Lung (tissue), 12 donors: ENCODE results near the gene FAXDC2. TPM values are rescaled to one million over a fixed set of nuclear protein-coding genes. Genes with fewer than 3 reads are reported as not detected.
A peak's percentile ranks its signal among the peaks of the same experiment; 100 is the strongest.

Source experiments
- ATAC-seq: fragments of 200-7000 bp; cut with Tn5 transposase; one replicate; pipeline ENCODE4 v1.9.1; 2020; ENCODE audit warnings: moderate number of reproducible peaks; ENCODE audit not compliant: insufficient read depth, low FRiP score
- DNase-seq, 3 donors: peaks; one replicate each; pipeline ENCODE4 v3.0.0-alpha.2; 2013 to 2017
- H3K27ac ChIP-seq, 2 donors: one replicate each; pipeline ENCODE4 v1.5.1; 2013; ENCODE audit warnings: mild to moderate bottlenecking in 2 of 2, moderate library complexity in 2 of 2, control low read depth in 1 of 2, inconsistent platforms in 1 of 2, low read depth in 1 of 2, low read length in 1 of 2
- H3K27me3 ChIP-seq, 3 donors: one replicate each; pipeline ENCODE4 v1.5.1; 2013; ENCODE audit warnings: low read length in 2 of 3; ENCODE audit not compliant: control insufficient read depth in 3 of 3, insufficient read depth in 3 of 3
- H3K36me3 ChIP-seq, 4 donors: one replicate each; pipeline ENCODE4 v1.5.1; 2013; ENCODE audit warnings: low read length in 4 of 4, mild to moderate bottlenecking in 1 of 4, moderate library complexity in 1 of 4; ENCODE audit not compliant: control insufficient read depth in 4 of 4, insufficient read depth in 4 of 4
- H3K4me1 ChIP-seq, 5 donors: one replicate each; pipeline ENCODE4 v1.5.1; 2013; ENCODE audit warnings: low read length in 5 of 5, mild to moderate bottlenecking in 2 of 5, moderate library complexity in 1 of 5; ENCODE audit not compliant: control insufficient read depth in 5 of 5, insufficient read depth in 5 of 5
- H3K4me3 ChIP-seq: one replicate; pipeline ENCODE4 v1.5.1; 2013; ENCODE audit warnings: mild to moderate bottlenecking, control low read depth, moderate library complexity
- H3K9ac ChIP-seq, 2 donors: one replicate each; pipeline ENCODE4 v1.5.1; 2013; ENCODE audit warnings: low read length in 2 of 2, control low read depth in 1 of 2; ENCODE audit not compliant: insufficient read depth in 1 of 2
- H3K9me3 ChIP-seq, 4 donors: one replicate each; pipeline ENCODE4 v1.5.1; 2013; ENCODE audit warnings: low read length in 3 of 4, mild to moderate bottlenecking in 1 of 4, moderate library complexity in 1 of 4; ENCODE audit not compliant: control insufficient read depth in 4 of 4, insufficient read depth in 3 of 4
- CTCF ChIP-seq: IDR thresholded peaks from 2 replicates; pipeline ENCODE4 v1.5.1; 2012; ENCODE audit warnings: mild to moderate bottlenecking; ENCODE audit errors: control extremely low read depth, extremely low read depth
- WGBS, 2 donors: extraction: QIAGEN DNeasy Blood & Tissue Kit; methylation state at CpG; one replicate each; pipeline ENCODE4 v1.1.7; 2013; 5-methylcytosine and 5-hydroxymethylcytosine counted together
- polyA plus RNA-seq, 2 donors: library from polyadenylated mRNA; stranded (reverse); fragments of 200-250 nt; gene quantifications; one replicate each; pipeline ENCODE4 v1.2.1, GENCODE V29; 2013
- total RNA-seq, 2 donors: library from RNA; depleted of rRNA in 1 of 2; stranded (reverse); fragments of >200 nt in 1 of 2; gene quantifications; one replicate each; pipeline ENCODE4 v1.2.1, GENCODE V29; 2014 to 2021
- donor health status: control.
- donor health status: control.
- donor health status: Bipolar disorder and iron deficiency.
- donor health status: healthy.
- donor health status: DM: yes; HTN: yes; CAD: no.

The FAXDC2 gene
- total and polyA plus RNA-seq, 4 donors: 11.1 to 37.5 (median 17.1) TPM

- H3K4me1 ChIP-seq: peaks cover 0 to 2% (median 0%) of the 10 kb centered on the region in 5 donors
- peaks cover 1 to 59% (median 31%) of the 10 kb centered on the region in 4 donors for H3K36me3 ChIP-seq
- H3K27ac ChIP-seq: no peak overlapping the region
- no peak overlapping the region for H3K4me3 ChIP-seq
- H3K9me3 ChIP-seq: peaks cover 0 to 2% (median 0%) of the 10 kb centered on the region in 4 donors
- no peak overlapping the region for H3K9ac ChIP-seq
- TF ChIP-seq CTCF: no peak
- ATAC-seq: no peak
- 77 to 88% methylated on average over 7 of the region's 7 CpGs for WGBS, 2 donors
- DNase-seq: no peak
- no peaks in the 10 kb centered on the region for H3K27me3 ChIP-seq
These were observed 30.9 kb downstream of the FAXDC2 start for GRCh38 chr5:154819546-154819945.

- Histone ChIP-seq H3K27me3 (no peaks in the 10 kb centered on the region), H3K9me3 (peaks cover 0 to 2% (median 0%) of the 10 kb centered on the region in 4 donors), H3K36me3 (peaks cover 7 to 61% (median 28%) of the 10 kb centered on the region in 4 donors), H3K4me3 (no peak overlapping the region), H3K9ac (no peak overlapping the region), H3K27ac (peak overlapping the region in 1 of 2 donors; percentile 12), H3K4me1 (peaks cover 0 to 4% (median 0%) of the 10 kb centered on the region in 5 donors)
- no peak for ATAC-seq
- 75 to 78% methylated on average over 2 of the region's 2 CpGs for WGBS, 2 donors
- TF ChIP-seq CTCF: no peak
- no peak for DNase-seq
These were observed 31.8 kb downstream of the FAXDC2 start for GRCh38 chr5:154818471-154819116.

GRCh38 chr5:154817815-154818214, 32.6 kb downstream of the FAXDC2 start:
- H3K4me1 ChIP-seq: peaks cover 0 to 4% (median 0%) of the 10 kb centered on the region in 5 donors
- TF ChIP-seq CTCF: no peak
- no peak for ATAC-seq
- no peak overlapping the region for H3K9ac ChIP-seq
- H3K4me3 ChIP-seq: no peak overlapping the region
- no peaks in the 10 kb centered on the region for H3K9me3 ChIP-seq
- H3K36me3 ChIP-seq: peaks cover 13 to 59% (median 32%) of the 10 kb centered on the region in 4 donors
- DNase-seq: no peak
- H3K27me3 ChIP-seq: no peaks in the 10 kb centered on the region
- 91 to 92% methylated on average over 6 of the region's 6 CpGs for WGBS, 2 donors
- H3K27ac ChIP-seq: peak overlapping the region in 1 of 2 donors; percentile 10
